GM18867 (cell line): ENCODE measurements around the gene PEBP1.
"Not testable (repeated sequence)": the region's sequence is repeated elsewhere in the genome, so short reads cannot be mapped to it uniquely, and the experiment has no call there.

Experiments used
- ATAC-seq: cut with Tn5 transposase; IDR thresholded peaks from one replicate; pipeline ENCODE4 v1.9.1; 2021; ENCODE audit warnings: mild to moderate bottlenecking, moderate library complexity; ENCODE audit not compliant: unreplicated experiment

The PEBP1 gene

DNA sequence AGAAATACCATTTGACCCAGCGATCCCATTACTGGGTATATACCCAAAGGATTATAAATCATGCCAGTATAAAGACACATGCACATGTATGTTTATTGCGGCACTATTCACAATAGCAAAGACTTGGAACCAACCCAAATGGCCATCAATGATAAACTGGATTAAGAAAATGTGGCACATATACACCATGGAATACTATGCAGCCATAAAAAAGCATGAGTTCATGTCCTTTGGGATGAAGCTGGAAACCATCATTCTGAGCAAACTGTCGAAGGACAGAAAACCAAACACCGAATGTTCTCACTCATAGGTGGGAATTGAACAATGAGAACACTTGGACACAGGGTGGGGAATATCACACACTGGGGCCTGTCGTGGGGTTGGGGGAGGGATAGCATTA is 6.5 kb upstream of the PEBP1 start:
- not testable (repeated sequence) for ATAC-seq

- ATAC-seq, result peak; percentile 35
Measured at GRCh38 chr12:118136559-118137003, 657 bp downstream of the PEBP1 start.

GRCh38 chr12:118137148-118137678 is 1.3 kb downstream of the PEBP1 start:
- ATAC-seq, result no peak

DNA sequence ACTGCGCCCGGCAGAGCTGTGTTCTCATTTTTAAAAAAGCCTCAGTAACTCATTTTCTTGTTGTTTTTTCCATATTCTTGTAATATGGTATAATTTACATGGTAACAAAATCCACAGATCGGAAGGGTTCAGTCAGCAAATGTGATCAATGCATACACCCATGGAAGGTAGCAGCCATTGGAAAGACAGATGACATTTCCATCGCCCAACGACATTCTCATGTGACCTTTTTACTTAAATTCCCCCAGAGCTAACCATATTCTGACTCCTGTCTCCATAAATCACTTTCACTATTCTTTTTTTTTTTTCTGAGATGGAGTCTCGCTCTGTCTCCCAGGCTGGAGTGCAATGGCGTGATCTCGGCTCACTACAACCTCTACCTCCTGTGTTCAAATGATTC is 4.9 kb downstream of the PEBP1 start:
- no peak for ATAC-seq

- no peak for ATAC-seq
Measured at GRCh38 chr12:118144499-118144898, 8.6 kb downstream of the PEBP1 start.

DNA sequence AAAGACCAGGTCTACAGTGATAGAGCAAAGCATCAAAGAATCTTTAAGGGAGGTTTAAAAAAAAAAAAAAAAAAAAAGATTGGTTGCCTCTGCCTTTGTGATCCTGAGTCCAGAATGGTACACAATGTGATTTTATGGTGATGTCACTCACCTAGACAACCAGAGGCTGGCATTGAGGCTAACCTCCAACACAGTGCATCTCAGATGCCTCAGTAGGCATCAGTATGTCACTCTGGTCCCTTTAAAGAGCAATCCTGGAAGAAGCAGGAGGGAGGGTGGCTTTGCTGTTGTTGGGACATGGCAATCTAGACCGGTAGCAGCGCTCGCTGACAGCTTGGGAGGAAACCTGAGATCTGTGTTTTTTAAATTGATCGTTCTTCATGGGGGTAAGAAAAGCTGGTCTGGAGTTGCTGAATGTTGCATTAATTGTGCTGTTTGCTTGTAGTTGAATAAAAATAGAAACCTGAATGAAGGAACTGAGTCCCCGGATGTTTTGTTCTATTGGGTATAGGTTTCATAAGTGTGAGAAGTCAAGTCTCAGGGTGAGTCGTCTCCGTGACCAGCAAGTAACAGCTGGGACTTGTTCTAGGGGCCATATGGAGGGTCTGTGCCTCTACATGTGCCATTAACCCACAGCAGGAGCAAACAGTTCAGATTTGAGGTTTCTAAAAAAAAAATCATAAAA is 9.3 kb downstream of the PEBP1 start:
- ATAC-seq, result peak; percentile 59

- ATAC-seq, result no peak
Measured at GRCh38 chr12:118145798-118146156, 9.9 kb downstream of the PEBP1 start.

DNA sequence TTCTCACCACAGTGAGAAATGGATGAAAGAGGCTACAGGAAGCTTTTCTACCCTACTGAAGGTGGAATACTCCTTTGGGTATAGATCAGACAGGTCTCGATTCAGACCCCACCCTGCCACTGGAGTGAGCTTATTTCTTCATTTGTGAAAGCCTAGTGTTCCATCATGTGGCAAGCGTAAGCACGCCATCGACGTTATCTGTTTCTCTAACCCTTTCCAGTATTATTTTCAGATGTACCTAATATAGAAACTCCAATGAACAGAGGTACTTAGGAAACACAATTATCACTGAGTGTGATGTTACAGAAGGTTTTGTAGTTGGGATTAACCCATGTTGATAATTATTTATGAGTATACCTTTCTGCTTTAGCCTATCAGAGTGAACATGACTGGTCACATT is 12.4 kb downstream of the PEBP1 start:
- no peak for ATAC-seq

DNA sequence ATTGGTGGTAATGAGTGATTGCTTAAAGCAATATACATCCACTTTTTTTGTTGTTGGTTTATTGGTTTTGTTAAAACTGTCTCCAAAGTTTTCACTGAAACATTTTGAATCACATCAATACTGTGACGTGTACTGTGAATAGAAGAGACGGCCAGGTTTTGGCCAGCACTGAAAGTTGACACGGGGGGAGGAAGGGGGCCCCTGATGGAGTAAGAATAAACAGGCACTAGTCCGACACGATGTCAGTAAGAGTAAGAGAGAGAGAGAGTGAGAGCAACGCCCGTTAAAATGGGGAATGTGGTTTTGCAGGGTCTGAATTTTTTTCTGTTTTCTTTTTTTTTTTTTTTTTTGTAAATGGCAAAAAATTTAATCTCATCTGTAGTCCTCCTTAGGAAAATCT is 14.7 kb downstream of the PEBP1 start:
- no peak for ATAC-seq

DNA sequence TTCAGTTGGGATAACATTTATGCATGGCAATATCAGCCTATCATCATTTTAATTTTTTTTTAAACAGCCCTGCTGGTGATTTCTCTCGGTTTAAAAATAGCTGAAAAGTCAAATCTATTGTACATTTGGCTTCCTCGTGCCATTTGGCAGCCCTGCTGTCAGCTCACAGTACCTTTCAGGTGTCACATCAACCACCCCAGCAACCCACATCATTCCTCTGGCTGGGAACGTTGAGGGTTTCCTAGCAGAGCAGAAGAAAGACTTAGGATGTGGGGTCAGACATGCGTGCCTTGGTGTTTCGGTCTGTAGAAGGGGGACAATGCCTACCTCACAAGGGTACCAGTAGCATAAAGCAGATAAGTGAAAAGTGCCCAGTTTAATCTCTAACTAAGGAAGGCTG is 15.8 kb downstream of the PEBP1 start:
- no peak for ATAC-seq

DNA sequence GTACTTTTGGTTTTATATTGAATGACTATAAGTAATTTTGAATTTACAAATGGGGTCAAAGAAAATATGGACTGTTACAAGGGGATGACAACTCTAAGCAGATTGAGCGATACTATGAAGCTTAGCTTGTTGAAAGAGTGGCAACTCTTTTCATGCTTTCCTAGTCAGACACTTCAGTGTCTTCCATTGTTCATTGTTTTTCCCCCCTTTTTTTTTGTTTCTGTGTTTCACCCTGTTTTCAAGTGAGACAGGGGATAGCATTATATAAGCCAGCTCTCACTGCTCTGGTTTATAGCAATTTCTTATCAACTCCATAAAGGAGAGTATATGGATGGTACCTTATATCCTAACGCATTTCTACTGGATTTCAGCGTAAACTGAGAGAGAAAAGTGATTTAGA is 24.6 kb downstream of the PEBP1 start:
- no peak for ATAC-seq

GRCh38 chr12:118164798-118165486 is 29.0 kb downstream of the PEBP1 start:
- ATAC-seq, result no peak

- ATAC-seq, result peak; percentile 97
Measured at GRCh38 chr12:118166946-118167345, 31.0 kb downstream of the PEBP1 start.

GRCh38 chr12:118175823-118176447 is 40.0 kb downstream of the PEBP1 start:
- ATAC-seq, result peak; percentile 74

- no peak for ATAC-seq
Measured at GRCh38 chr12:118183155-118183554, 47.2 kb downstream of the PEBP1 start.

- no peak for ATAC-seq
Measured at GRCh38 chr12:118183711-118184110, 47.8 kb downstream of the PEBP1 start.

GRCh38 chr12:118185602-118186397 is 49.9 kb downstream of the PEBP1 start:
- no peak for ATAC-seq

GRCh38 chr12:118187751-118188435 is 52.0 kb downstream of the PEBP1 start:
- ATAC-seq, result no peak

GRCh38 chr12:118188690-118189371 is 52.9 kb downstream of the PEBP1 start:
- ATAC-seq, result no peak

- no peak for ATAC-seq
Measured at GRCh38 chr12:118189741-118190191, 53.8 kb downstream of the PEBP1 start.
